Neural progenitor cell (in vitro differentiated cells): Measurements from ENCODE around the gene SAMD8. TPM values are rescaled to one million over a fixed set of nuclear protein-coding genes. Genes with fewer than 3 reads are reported as not detected.

Experiments used
- DNase-seq: peaks from one replicate; pipeline ENCODE4 v3.0.0-alpha.2; 2016; ENCODE audit warnings: low spot score
- H2AFZ ChIP-seq: fragments of 200-600 bp; sonication (generic); replicated peaks from 2 replicates; pipeline ENCODE4 v1.6.1; 2016; ENCODE audit warnings: antibody characterized with exemption
- H3F3A ChIP-seq: fragments of 200-600 bp; sonication (generic); 2 replicates; pipeline ENCODE4 v1.6.1; 2016; ENCODE audit warnings: antibody characterized with exemption, low read depth
- H3K27ac ChIP-seq: fragments of 200-600 bp; sonication (generic); 2 replicates; pipeline ENCODE4 v1.5.1; 2016; ENCODE audit warnings: mild to moderate bottlenecking
- H3K27me3 ChIP-seq: fragments of 200-600 bp; sonication (generic); 2 replicates; pipeline ENCODE4 v1.6.1; 2016; ENCODE audit warnings: mild to moderate bottlenecking, moderate library complexity
- H3K36me3 ChIP-seq: fragments of 200-600 bp; sonication (generic); 2 replicates; pipeline ENCODE4 v1.5.1; 2016
- H3K4me1 ChIP-seq: fragments of 200-600 bp; sonication (generic); 2 replicates; pipeline ENCODE4 v1.6.1; 2016; ENCODE audit warnings: mixed run types
- H3K4me2 ChIP-seq: fragments of 200-600 bp; sonication (generic); 2 replicates; pipeline ENCODE4 v1.6.1; 2016
- H3K4me3 ChIP-seq: fragments of 200-600 bp; sonication (generic); 2 replicates; pipeline ENCODE4 v1.5.1; 2016
- H3K79me2 ChIP-seq: fragments of 200-600 bp; sonication (generic); 2 replicates; pipeline ENCODE4 v1.6.1; 2016; ENCODE audit warnings: low read depth
- H3K9ac ChIP-seq: fragments of 200-600 bp; sonication (generic); 2 replicates; pipeline ENCODE4 v1.6.1; 2016
- H3K9me3 ChIP-seq: fragments of 200-600 bp; sonication (generic); 2 replicates; pipeline ENCODE4 v1.5.1; 2016; ENCODE audit warnings: low read depth
- H4K20me1 ChIP-seq: fragments of 200-600 bp; sonication (generic); 2 replicates; pipeline ENCODE4 v1.6.1; 2016; ENCODE audit warnings: low read depth
- H3K27ac Mint-ChIP-seq: 3 replicates; pipeline ENCODE4 v1.8.0; 2021; ENCODE audit warnings: mixed read lengths
- H3K27me3 Mint-ChIP-seq: 2 replicates; pipeline ENCODE4 v1.8.0; 2022; ENCODE audit warnings: low read depth, mild to moderate bottlenecking, inconsistent platforms, moderate library complexity, mixed read lengths; ENCODE audit not compliant: insufficient read depth
- H3K36me3 Mint-ChIP-seq: 3 replicates; pipeline ENCODE4 v1.8.0; 2021; ENCODE audit warnings: mixed read lengths
- H3K4me1 Mint-ChIP-seq: 3 replicates; pipeline ENCODE4 v1.8.0; 2021; ENCODE audit warnings: mixed read lengths
- H3K4me3 Mint-ChIP-seq: 3 replicates; pipeline ENCODE4 v1.8.0; 2021; ENCODE audit warnings: mild to moderate bottlenecking, moderate library complexity, mixed read lengths
- H3K9me3 Mint-ChIP-seq: 3 replicates; pipeline ENCODE4 v1.8.0; 2020; ENCODE audit warnings: mixed read lengths
- CTCF ChIP-seq: fragments of 200-600 bp; sonication (generic); IDR thresholded peaks from 2 replicates; pipeline ENCODE4 v1.5.1; 2017; ENCODE audit warnings: antibody characterized with exemption, mild to moderate bottlenecking
- EZH2 ChIP-seq: fragments of 200-600 bp; sonication (generic); IDR thresholded peaks from 2 replicates; pipeline ENCODE4 v1.6.1; 2017; ENCODE audit warnings: antibody characterized with exemption, mild to moderate bottlenecking, moderate library complexity
- EZH2phosphoT487 ChIP-seq: fragments of 200-600 bp; sonication (generic); IDR thresholded peaks from 2 replicates; pipeline ENCODE4 v1.6.1; 2017; ENCODE audit warnings: antibody characterized with exemption
- total RNA-seq: library from RNA; depleted of rRNA; stranded (reverse); fragments of >200 nt; gene quantifications from 2 replicates; pipeline ENCODE4 v1.2.3, GENCODE V29; 2015; ENCODE audit warnings: low replicate concordance

Gene SAMD8
- total RNA-seq, 1 donor from 2014 or later = 39.5 TPM

GRCh38 chr10:75208181-75208580 lies 96.7 kb downstream of the SAMD8 start:
- no peaks in the 10 kb centered on the region for H3K9me3 Mint-ChIP-seq
- H3F3A ChIP-seq = peaks cover 9% of the 10 kb centered on the region
- H3K9me3 ChIP-seq = no peaks in the 10 kb centered on the region
- peaks cover 11% of the 10 kb centered on the region for H3K36me3 Mint-ChIP-seq
- H3K4me2 ChIP-seq = no peak overlapping the region
- peak overlapping the region; percentile 42 for H3K4me3 Mint-ChIP-seq
- H3K4me3 ChIP-seq = no peak overlapping the region
- no peak overlapping the region for H2AFZ ChIP-seq
- H3K4me1 ChIP-seq = peaks cover 18% of the 10 kb centered on the region
- TF ChIP-seq EZH2phosphoT487 (no peak), CTCF (no peak), EZH2 (no peak)
- H3K79me2 ChIP-seq = peaks cover 27% of the 10 kb centered on the region
- no peak overlapping the region for H3K27ac ChIP-seq
- H3K27me3 ChIP-seq = no peaks in the 10 kb centered on the region
- H4K20me1 ChIP-seq = peaks cover 19% of the 10 kb centered on the region
- no peak overlapping the region for H3K9ac ChIP-seq
- peaks cover 2% of the 10 kb centered on the region for H3K27me3 Mint-ChIP-seq
- peaks cover 28% of the 10 kb centered on the region for H3K4me1 Mint-ChIP-seq
- no peak overlapping the region for H3K27ac Mint-ChIP-seq
- no peak for DNase-seq
- peaks cover 6% of the 10 kb centered on the region for H3K36me3 ChIP-seq

DNA sequence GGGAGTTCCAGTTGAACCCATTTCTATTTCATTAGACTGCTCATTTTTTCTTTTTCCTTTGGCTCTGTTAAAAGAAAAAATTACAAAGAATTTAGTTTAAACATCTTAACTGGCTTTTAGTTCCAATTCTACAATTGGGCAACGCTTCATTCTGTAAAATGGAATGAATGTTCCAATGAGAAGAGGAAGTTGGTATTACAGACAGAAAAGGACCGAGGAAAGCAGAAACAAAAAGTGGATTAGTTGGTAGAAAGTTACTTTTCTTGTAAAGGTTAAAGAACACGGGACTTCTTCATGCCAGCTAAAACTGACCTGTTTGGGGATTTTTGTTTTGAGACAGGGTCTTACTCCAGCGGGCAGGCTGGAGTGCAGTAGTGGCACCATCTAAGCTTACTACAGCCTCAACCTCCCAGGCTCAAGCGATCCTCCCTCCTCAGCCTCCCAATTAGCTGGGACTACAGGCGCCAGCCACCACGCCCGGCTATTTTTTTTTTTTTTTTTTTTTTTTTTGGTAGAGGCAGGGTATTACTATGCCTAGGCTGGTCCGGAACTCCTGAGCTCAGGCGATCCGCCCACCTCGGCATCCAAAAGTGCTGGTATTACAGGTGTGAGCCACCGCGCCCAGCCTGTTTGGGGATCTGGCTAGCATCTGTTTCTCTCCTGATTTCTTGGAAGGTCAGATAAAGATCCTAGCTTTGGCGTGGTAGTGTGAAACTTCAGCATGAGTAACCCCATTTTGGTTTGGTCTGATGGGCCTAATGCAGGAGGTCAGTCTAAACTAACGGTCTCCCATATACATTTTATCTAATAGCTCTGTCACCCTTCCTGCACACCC lies 97.8 kb downstream of the SAMD8 start:
- peaks cover 18% of the 10 kb centered on the region for H3K4me1 ChIP-seq
- no peak overlapping the region for H3K9ac ChIP-seq
- no peaks in the 10 kb centered on the region for H3K9me3 ChIP-seq
- Mint-ChIP-seq H3K4me3 (peak overlapping the region; percentile 95), H3K9me3 (no peaks in the 10 kb centered on the region), H3K4me1 (peaks cover 28% of the 10 kb centered on the region), H3K36me3 (peaks cover 15% of the 10 kb centered on the region), H3K27me3 (peaks cover 2% of the 10 kb centered on the region), H3K27ac (peak overlapping the region; percentile 97)
- peak overlapping the region; percentile 93 for H3K4me2 ChIP-seq
- H2AFZ ChIP-seq = no peak overlapping the region
- peaks cover 12% of the 10 kb centered on the region for H3K36me3 ChIP-seq
- DNase-seq = no peak
- H3K4me3 ChIP-seq = peak overlapping the region; percentile 90
- H4K20me1 ChIP-seq = peaks cover 19% of the 10 kb centered on the region
- H3K27me3 ChIP-seq = no peaks in the 10 kb centered on the region
- TF ChIP-seq EZH2phosphoT487 (no peak), CTCF (no peak), EZH2 (no peak)
- no peak overlapping the region for H3K27ac ChIP-seq
- peaks cover 38% of the 10 kb centered on the region for H3K79me2 ChIP-seq
- peaks cover 9% of the 10 kb centered on the region for H3F3A ChIP-seq

DNA sequence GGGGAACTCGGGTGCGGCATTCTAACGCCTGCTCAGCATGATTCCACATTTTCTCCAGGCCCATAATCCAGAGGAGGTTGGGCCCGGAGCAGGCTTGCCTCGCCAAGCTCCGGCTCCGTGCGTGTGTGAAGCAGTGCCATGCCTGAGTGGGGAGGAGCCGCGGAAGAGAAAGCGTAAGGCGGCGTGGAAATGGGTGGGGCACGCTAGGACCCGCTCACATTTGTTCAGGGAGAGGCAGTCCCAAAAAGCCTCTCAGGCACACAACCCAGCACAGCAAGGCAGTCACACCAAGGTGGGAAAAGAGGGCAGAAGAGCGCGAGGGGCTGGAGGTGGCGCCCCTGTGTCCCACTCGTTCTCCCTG lies 98.4 kb downstream of the SAMD8 start:
- H3F3A ChIP-seq = peaks cover 9% of the 10 kb centered on the region
- no peak overlapping the region for H3K9ac ChIP-seq
- no peaks in the 10 kb centered on the region for H3K27me3 ChIP-seq
- H3K27ac ChIP-seq = no peak overlapping the region
- peak overlapping the region; percentile 95 for H3K4me3 Mint-ChIP-seq
- peak overlapping the region; percentile 93 for H3K4me2 ChIP-seq
- peak overlapping the region; percentile 18 for H2AFZ ChIP-seq
- H3K36me3 ChIP-seq = peaks cover 12% of the 10 kb centered on the region
- H3K27me3 Mint-ChIP-seq = peaks cover 2% of the 10 kb centered on the region
- peaks cover 44% of the 10 kb centered on the region for H3K79me2 ChIP-seq
- peak overlapping the region; percentile 90 for H3K4me3 ChIP-seq
- H3K4me1 ChIP-seq = peaks cover 18% of the 10 kb centered on the region
- peaks cover 19% of the 10 kb centered on the region for H3K36me3 Mint-ChIP-seq
- DNase-seq = no peak
- TF ChIP-seq EZH2 = no peak
- no peak for TF ChIP-seq CTCF
- no peak for TF ChIP-seq EZH2phosphoT487
- no peaks in the 10 kb centered on the region for H3K9me3 Mint-ChIP-seq
- H3K9me3 ChIP-seq = no peaks in the 10 kb centered on the region
- H4K20me1 ChIP-seq = peaks cover 23% of the 10 kb centered on the region
- H3K4me1 Mint-ChIP-seq = peaks cover 28% of the 10 kb centered on the region
- peak overlapping the region; percentile 97 for H3K27ac Mint-ChIP-seq
